ENCODE data around the gene SMAD6. TPM values are rescaled to one million over a fixed set of nuclear protein-coding genes. Genes with fewer than 3 reads are reported as not detected.

The SMAD6 gene
- total RNA-seq, 2 donors from 2014 or later, result 190 to 213 TPM

- H3K9me3 ChIP-seq (ENCODE audit: control insufficient read depth, low read length), result no peaks in the 10 kb centered on the region
- H3K9ac ChIP-seq (ENCODE audit: extremely low read depth, low read length, poor library complexity, severe bottlenecking), result no peak overlapping the region
- H3K9me3 Mint-ChIP-seq, result no peaks in the 10 kb centered on the region
- no peak overlapping the region for H3K27ac Mint-ChIP-seq
- no peak overlapping the region for H3K4me3 ChIP-seq (ENCODE audit: low read length)
- no peaks in the 10 kb centered on the region for H3K27me3 ChIP-seq (ENCODE audit: control insufficient read depth, insufficient read depth, low read length, poor library complexity, severe bottlenecking)
- peaks cover 66% of the 10 kb centered on the region for H3K36me3 ChIP-seq (ENCODE audit: control insufficient read depth, insufficient read depth, low read length)
- no peaks in the 10 kb centered on the region for H3K4me1 ChIP-seq (ENCODE audit: control insufficient read depth, insufficient read depth, low read length)
- TF ChIP-seq, protein P1, sequence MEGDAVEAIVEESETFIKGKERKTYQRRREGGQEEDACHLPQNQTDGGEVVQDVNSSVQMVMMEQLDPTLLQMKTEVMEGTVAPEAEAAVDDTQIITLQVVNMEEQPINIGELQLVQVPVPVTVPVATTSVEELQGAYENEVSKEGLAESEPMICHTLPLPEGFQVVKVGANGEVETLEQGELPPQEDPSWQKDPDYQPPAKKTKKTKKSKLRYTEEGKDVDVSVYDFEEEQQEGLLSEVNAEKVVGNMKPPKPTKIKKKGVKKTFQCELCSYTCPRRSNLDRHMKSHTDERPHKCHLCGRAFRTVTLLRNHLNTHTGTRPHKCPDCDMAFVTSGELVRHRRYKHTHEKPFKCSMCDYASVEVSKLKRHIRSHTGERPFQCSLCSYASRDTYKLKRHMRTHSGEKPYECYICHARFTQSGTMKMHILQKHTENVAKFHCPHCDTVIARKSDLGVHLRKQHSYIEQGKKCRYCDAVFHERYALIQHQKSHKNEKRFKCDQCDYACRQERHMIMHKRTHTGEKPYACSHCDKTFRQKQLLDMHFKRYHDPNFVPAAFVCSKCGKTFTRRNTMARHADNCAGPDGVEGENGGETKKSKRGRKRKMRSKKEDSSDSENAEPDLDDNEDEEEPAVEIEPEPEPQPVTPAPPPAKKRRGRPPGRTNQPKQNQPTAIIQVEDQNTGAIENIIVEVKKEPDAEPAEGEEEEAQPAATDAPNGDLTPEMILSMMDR (conservative IDR thresholded peaks at IDR 0.05), result no peak
- no peaks in the 10 kb centered on the region for H3K27me3 Mint-ChIP-seq (ENCODE audit: insufficient read depth)
- 97 to 100% methylated on average over 4 to 6 of the region's 6 CpGs for WGBS, 2 experiments (ENCODE audit: insufficient coverage in 1 of 2, insufficient read length in 1 of 2)
- H3K4me3 Mint-ChIP-seq, result no peak overlapping the region
- no peak overlapping the region for H3K27ac ChIP-seq (ENCODE audit: low read depth, low read length)
- DNase-seq, result no peak
- H3K36me3 Mint-ChIP-seq (ENCODE audit: low read depth), result peaks cover 57% of the 10 kb centered on the region
- peaks cover 28% of the 10 kb centered on the region for H3K4me1 Mint-ChIP-seq
These were observed 37.3 kb downstream of the SMAD6 start for GRCh38 chr15:66739287-66739686.

DNA sequence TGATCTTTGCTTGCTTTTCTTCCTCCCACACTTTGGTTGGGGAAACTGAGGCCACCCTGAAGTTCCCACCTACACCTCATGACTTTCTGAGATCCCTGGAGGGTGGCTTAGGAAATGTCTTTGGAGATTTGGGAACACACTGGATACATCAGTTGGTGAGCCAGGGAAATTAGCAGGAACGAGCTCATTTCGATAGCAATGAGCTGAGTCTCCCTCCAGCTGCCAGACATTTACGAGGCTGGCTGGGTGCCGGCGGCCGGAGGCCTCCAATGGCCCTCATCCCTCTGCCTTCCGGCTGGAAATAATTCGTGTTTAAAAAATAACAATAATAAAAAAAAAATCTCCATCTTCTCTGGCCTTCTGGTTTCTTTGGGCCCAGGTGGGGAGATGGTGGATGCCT lies 38.8 kb downstream of the SMAD6 start:
- Mint-ChIP-seq H3K27ac (peak overlapping the region; percentile 21), H3K36me3 (ENCODE audit: low read depth) (peaks cover 49% of the 10 kb centered on the region), H3K4me3 (no peak overlapping the region), H3K27me3 (ENCODE audit: insufficient read depth) (no peaks in the 10 kb centered on the region), H3K9me3 (no peaks in the 10 kb centered on the region), H3K4me1 (peaks cover 36% of the 10 kb centered on the region)
- Histone ChIP-seq H3K27ac (ENCODE audit: low read depth, low read length) (no peak overlapping the region), H3K36me3 (ENCODE audit: control insufficient read depth, insufficient read depth, low read length) (peaks cover 62% of the 10 kb centered on the region), H3K4me3 (ENCODE audit: low read length) (no peak overlapping the region), H3K9ac (ENCODE audit: extremely low read depth, low read length, poor library complexity, severe bottlenecking) (no peak overlapping the region), H3K9me3 (ENCODE audit: control insufficient read depth, low read length) (no peaks in the 10 kb centered on the region), H3K27me3 (ENCODE audit: control insufficient read depth, insufficient read depth, low read length, poor library complexity, severe bottlenecking) (no peaks in the 10 kb centered on the region), H3K4me1 (ENCODE audit: control insufficient read depth, insufficient read depth, low read length) (peaks cover 15% of the 10 kb centered on the region)
- TF ChIP-seq, protein P1 (conservative IDR thresholded peaks at IDR 0.05), result no peak
- DNase-seq, result no peak
- WGBS, 2 experiments (ENCODE audit: insufficient coverage in 1 of 2, insufficient read length in 1 of 2), result 96 to 100% methylated on average over 1 to 8 of the region's 8 CpGs

- peak overlapping the region; percentile 59 for H3K27ac Mint-ChIP-seq
- no peaks in the 10 kb centered on the region for H3K27me3 Mint-ChIP-seq (ENCODE audit: insufficient read depth)
- Histone ChIP-seq H3K27ac (ENCODE audit: low read depth, low read length) (no peak overlapping the region), H3K9me3 (ENCODE audit: control insufficient read depth, low read length) (no peaks in the 10 kb centered on the region), H3K9ac (ENCODE audit: extremely low read depth, low read length, poor library complexity, severe bottlenecking) (no peak overlapping the region), H3K4me1 (ENCODE audit: control insufficient read depth, insufficient read depth, low read length) (peaks cover 23% of the 10 kb centered on the region), H3K36me3 (ENCODE audit: control insufficient read depth, insufficient read depth, low read length) (peaks cover 63% of the 10 kb centered on the region), H3K27me3 (ENCODE audit: control insufficient read depth, insufficient read depth, low read length, poor library complexity, severe bottlenecking) (no peaks in the 10 kb centered on the region), H3K4me3 (ENCODE audit: low read length) (no peak overlapping the region)
- H3K9me3 Mint-ChIP-seq, result no peaks in the 10 kb centered on the region
- TF ChIP-seq, protein P1 (conservative IDR thresholded peaks at IDR 0.05), result no peak
- H3K36me3 Mint-ChIP-seq (ENCODE audit: low read depth), result peaks cover 48% of the 10 kb centered on the region
- no peak for DNase-seq
- WGBS, 2 experiments (ENCODE audit: insufficient coverage in 1 of 2, insufficient read length in 1 of 2), result 98 to 100% methylated on average over 4 to 5 of the region's 5 CpGs
- peaks cover 42% of the 10 kb centered on the region for H3K4me1 Mint-ChIP-seq
- H3K4me3 Mint-ChIP-seq, result no peak overlapping the region
These were observed 39.6 kb downstream of the SMAD6 start for GRCh38 chr15:66741646-66742045.
